Measurements from ENCODE around the gene ANO1. TPM values are rescaled to one million over a fixed set of nuclear protein-coding genes. Genes with fewer than 3 reads are reported as not detected.

Gene ANO1
- total RNA-seq, 1 donor from 2014 or later, result not detected

GRCh38 chr11:70050243-70050642 lies 27.9 kb upstream of the ANO1 start:
- DNase-seq (ENCODE audit: low read depth in 2 of 2), result no peak

GRCh38 chr11:70054004-70054403 lies 24.1 kb upstream of the ANO1 start:
- DNase-seq (ENCODE audit: low read depth in 2 of 2), result no peak

GRCh38 chr11:70055444-70055843 lies 22.7 kb upstream of the ANO1 start:
- DNase-seq (ENCODE audit: low read depth in 2 of 2), result no peak

GRCh38 chr11:70057080-70057479 lies 21.0 kb upstream of the ANO1 start:
- no peak for DNase-seq (ENCODE audit: low read depth in 2 of 2)

DNA sequence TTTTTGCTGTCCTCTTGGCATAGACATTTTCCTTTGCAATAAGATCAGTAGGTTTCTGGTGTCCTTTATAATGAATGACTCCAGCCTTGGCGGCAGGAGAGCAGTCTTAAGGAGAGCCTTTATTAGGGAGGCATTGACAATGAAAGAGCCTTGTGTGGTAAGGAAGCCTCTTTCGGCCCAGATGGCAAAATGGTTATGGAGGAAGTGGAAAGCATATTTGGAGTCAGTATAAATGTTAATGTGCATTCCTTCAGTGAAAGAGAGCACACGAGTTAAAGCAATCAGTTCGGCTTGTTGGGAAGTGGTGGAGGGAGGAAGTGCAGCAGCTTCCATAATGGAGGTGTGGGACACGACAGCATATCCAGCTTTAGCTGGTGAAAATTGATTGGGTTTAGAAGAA lies 18.1 kb upstream of the ANO1 start:
- no peak for DNase-seq (ENCODE audit: low read depth in 2 of 2)

DNA sequence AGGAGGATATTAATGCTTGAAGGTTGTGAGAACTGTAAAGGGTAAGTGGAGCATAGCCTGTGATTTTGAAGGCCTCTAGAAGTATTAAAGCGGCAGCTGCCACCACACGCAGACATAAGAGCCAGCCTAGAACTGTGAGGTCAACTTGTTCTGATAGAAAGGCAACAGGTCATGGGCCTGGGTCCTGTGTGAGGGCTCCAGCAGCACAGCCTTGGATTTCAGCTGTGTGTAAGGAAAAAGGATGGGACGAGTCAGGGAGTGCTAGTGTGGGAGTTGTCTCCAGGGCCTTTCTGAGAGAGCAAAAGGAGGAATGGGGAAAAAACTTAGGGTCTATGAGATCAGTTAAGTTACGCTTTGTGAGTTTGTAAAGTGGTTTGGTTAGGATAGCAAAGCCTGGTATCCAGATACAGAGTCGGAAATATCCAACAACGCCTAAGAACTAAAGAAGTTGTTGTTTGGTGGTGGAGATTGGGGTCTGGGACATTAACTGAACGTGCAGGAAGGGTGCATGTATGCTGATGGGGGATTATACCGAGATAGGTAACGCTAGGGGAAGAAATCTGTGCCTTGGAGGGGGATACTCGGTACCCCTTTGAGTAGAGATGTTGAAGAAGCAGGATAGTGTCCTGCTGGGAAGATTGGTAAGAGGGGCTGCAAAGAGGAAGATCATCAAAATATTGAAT lies 17.4 kb upstream of the ANO1 start:
- DNase-seq (ENCODE audit: low read depth in 2 of 2), result no peak

DNA sequence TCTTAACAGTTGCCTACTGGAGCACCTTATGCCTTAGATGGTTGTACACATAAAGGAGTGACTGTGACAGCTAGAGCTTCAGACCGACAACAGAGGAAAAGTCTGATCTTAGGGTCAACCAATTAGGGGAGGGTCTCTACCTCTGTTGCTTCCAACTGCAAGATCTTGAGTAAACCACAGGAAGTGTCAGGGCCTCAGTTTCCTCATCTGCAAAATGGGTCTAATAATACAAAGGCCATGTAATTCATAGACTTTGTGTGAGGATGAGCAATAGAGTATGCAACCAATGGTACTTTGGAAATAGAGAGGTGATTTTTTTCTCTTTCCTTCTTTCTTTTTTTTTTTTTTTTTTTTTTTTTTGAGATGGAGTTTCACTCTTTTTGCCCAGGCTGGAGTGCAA lies 16.4 kb upstream of the ANO1 start:
- DNase-seq (ENCODE audit: low read depth in 2 of 2), result no peak

DNA sequence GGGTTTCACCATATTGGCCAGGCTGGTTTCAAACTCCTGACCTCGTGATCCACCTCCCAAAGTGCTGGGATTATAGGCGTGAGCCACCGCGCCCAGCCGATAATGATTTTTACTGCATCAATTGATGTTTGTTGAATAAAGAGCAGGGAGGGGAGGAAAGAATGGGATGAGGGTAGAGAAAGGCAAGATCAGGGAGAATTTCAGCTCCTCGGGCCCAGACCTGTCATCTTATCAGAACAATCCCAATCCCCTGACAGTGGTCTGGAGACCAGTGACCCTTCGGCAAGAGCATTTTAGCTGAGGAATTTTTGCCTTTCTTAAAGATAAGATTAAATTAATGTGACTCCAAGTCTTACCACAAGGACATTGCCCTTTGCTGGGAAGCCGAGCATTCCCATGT lies 15.0 kb upstream of the ANO1 start:
- no peak for DNase-seq (ENCODE audit: low read depth in 2 of 2)

DNA sequence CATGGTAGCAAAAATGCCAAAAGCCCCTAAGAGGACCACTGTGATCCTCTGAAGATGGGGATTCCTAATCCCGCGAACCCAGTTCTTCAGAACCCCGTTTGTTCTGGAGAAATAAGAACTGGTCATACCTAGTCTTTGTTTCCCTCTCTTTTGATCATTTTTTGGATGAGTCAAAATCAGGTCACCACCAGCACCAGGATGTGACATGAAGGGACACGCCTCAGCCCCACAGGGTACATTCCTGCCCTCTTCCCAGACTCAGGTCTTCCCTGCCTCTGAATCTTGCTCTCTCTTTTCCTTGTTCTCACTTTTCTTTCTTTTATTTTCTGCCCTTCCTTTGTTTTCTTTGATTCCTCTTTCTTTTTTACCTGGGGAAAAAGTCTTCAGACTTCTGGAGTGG lies 14.6 kb upstream of the ANO1 start:
- no peak for DNase-seq (ENCODE audit: low read depth in 2 of 2)

GRCh38 chr11:70064008-70064725 lies 13.9 kb upstream of the ANO1 start:
- no peak for DNase-seq (ENCODE audit: low read depth in 2 of 2)

- DNase-seq (ENCODE audit: low read depth in 2 of 2), result no peak
Measured at GRCh38 chr11:70064726-70065317, 13.3 kb upstream of the ANO1 start.

GRCh38 chr11:70065318-70066135 lies 12.6 kb upstream of the ANO1 start:
- DNase-seq (ENCODE audit: low read depth in 2 of 2), result no peak

GRCh38 chr11:70066136-70066520 lies 12.0 kb upstream of the ANO1 start:
- no peak for DNase-seq (ENCODE audit: low read depth in 2 of 2)

DNA sequence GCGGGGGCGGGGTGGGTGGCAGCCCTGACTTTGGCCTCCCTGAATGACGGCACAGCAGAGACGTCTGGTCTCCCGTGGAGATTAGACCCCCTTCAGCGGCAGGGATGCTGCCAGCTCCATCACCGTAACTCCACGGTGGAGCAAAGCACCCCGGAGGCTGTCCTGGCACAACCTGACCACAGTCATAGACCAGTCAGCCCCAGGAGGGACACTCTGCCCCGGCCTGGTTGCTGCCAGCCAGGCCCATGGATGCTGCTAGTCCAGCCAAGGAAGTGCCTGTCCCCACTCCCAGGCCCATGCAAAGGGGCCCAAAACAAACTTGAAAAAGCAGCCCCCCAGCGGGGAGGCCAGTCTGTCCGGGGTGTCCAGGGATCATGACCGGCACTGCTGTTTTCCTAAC lies 11.5 kb upstream of the ANO1 start:
- DNase-seq (ENCODE audit: low read depth in 2 of 2), result no peak

GRCh38 chr11:70067036-70067435 lies 11.1 kb upstream of the ANO1 start:
- no peak for DNase-seq (ENCODE audit: low read depth in 2 of 2)

DNA sequence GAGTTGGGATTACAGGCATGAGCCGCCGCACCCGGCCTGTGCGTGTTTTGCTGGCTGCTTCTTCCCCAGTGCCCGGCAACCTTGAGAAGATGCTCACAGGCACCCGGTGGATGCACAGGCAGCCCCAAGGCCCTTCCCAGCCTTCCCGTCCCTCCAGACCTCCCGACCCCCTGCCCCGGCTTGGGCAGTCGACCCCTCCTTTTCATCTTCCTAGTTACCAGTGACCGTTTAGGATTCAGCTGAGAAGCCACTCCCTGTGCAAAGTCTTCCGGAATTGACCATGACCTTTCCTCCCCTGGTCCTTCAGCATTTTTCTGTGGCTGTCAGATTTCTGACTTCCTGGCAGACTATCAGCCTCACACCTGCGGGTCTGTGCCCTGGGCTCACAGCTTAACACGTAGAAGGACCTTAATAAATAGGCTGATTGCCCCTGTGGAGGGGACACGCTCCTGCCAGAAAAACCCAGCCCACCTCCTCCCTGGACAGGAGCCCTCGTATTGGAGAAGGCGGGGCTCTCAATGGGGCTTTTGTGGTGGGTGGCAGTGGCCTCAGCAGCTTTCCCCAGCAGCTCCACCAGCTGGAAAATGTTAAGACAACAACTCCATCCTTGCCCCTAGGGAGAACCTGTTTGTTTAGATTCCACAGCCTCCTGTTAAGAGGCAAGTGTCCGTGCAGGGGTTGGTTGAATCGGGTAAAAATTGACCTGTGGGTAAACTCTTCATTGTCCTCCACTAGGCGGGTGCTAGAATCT lies 10.4 kb upstream of the ANO1 start:
- DNase-seq (ENCODE audit: low read depth in 2 of 2), result no peak

DNA sequence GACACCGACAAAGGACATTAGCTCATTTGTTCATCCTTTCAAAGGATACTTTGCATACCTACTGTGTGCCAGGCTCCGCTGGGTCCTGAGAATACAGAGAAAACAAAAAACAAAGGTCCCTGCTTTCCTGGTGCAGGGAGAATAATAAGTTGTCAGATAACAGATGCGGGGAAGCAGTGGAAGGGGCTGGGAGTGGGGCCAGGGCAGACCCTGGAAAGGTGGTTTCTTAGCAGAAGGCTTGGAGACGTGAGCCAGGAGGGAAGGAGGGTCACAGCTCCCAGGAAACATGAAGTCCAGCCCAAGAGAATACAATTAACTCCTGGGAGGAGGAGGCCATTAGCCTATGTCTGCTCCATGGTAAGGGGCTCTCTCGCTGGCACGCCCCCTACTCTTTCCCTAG lies 9.8 kb upstream of the ANO1 start:
- DNase-seq (ENCODE audit: low read depth in 2 of 2), result no peak

DNA sequence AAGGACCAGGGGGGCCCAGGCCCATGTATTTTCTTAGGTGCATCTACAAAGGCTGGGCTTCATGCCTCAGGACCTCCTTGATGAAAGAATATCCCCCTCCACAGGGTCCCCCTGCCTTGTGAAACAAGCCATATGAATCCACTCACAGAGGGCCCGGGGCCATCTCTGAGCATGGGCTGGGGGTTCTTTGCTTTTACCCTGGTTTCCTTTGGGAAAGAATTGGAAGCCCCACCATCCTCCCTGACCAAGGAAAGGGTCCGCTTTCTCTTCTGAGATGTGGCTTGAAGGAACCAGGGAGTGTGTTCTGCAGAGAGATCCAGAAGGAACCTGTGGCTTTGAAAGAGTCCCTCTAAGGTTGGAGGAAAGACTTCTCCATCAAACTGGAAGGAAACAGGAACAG lies 9.2 kb upstream of the ANO1 start:
- no peak for DNase-seq (ENCODE audit: low read depth in 2 of 2)

GRCh38 chr11:70070706-70071105 lies 7.4 kb upstream of the ANO1 start:
- DNase-seq (ENCODE audit: low read depth in 2 of 2), result no peak

DNA sequence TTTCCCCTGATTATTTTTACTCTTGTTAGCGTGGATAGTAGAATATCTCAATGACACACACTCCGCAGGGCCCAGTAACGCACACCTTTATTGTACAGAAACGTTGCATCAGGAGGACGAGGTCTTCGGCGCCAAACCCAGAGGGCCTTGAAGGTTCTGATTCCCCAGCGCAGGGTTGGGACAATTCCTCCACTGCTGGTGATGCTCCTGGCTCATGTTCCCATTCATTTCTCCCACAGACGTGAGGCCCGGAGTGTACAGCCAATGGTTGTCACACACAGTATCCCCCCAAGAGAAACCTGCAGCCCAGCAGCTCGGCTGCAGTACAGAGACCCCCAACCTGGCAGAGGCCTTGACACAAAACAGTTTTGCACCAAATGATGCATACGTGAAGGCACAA lies 6.1 kb upstream of the ANO1 start:
- DNase-seq (ENCODE audit: low read depth in 2 of 2), result no peak

DNA sequence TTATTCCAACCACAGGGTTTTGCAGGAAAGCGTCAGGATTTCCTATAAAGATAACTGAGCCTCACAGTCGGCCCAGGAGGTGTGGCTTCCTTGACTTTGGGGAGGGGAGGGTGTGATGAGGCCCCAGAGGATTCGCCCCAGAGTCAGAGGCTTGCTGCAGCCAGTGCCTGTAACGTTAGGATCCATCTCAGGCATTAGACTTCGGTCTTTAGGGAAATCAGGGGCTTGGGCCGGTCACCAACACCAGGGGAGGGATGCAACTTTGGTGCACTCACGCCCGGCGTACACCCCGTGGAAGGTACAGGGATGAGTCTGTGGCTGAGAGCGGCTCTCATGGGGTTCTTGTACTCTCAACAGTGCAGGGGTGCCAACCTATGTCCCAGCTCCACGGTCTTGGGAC lies 5.7 kb upstream of the ANO1 start:
- DNase-seq (ENCODE audit: low read depth in 2 of 2), result no peak
